Epithelial cell of esophagus (primary cell): ENCODE measurements around the gene TMPRSS7.

Source experiments
- DNase-seq: peaks from one replicate; pipeline ENCODE4 v3.0.0; 2010; ENCODE audit warnings: low read depth
- H3K4me3 ChIP-seq: 2 replicates; pipeline ENCODE4 v1.5.1; 2011; ENCODE audit warnings: mild to moderate bottlenecking, low read length, control low read depth
- CTCF ChIP-seq: IDR thresholded peaks from 2 replicates; pipeline ENCODE4 v1.5.1; 2011; ENCODE audit warnings: low read depth, mild to moderate bottlenecking, low read length, control low read depth, inconsistent platforms; ENCODE audit not compliant: insufficient read depth; ENCODE audit errors: missing control alignments

TMPRSS7 gene

GRCh38 chr3:112013058-112013783 is 21.3 kb upstream of the TMPRSS7 start:
- no peak overlapping the region for H3K4me3 ChIP-seq
- peak; percentile 80 for DNase-seq
- TF ChIP-seq CTCF = peak; percentile 77

GRCh38 chr3:112013784-112014143 is 20.8 kb upstream of the TMPRSS7 start:
- no peak for DNase-seq
- no peak for TF ChIP-seq CTCF
- no peak overlapping the region for H3K4me3 ChIP-seq

- no peak overlapping the region for H3K4me3 ChIP-seq
- no peak for TF ChIP-seq CTCF
- peak; percentile 51 for DNase-seq
Observed at GRCh38 chr3:112017091-112017490, 17.4 kb upstream of the TMPRSS7 start.

GRCh38 chr3:112018712-112019111 is 15.8 kb upstream of the TMPRSS7 start:
- no peak overlapping the region for H3K4me3 ChIP-seq
- TF ChIP-seq CTCF = no peak
- DNase-seq = no peak

GRCh38 chr3:112019716-112020115 is 14.8 kb upstream of the TMPRSS7 start:
- no peak overlapping the region for H3K4me3 ChIP-seq
- TF ChIP-seq CTCF = no peak

GRCh38 chr3:112020674-112021085 is 13.9 kb upstream of the TMPRSS7 start:
- no peak for DNase-seq
- no peak for TF ChIP-seq CTCF
- no peak overlapping the region for H3K4me3 ChIP-seq

More at GRCh38 chr3:112019716-112020115, 14.8 kb upstream of the TMPRSS7 start:
- DNase-seq = no peak

- H3K4me3 ChIP-seq = no peak overlapping the region
- TF ChIP-seq CTCF = no peak
- DNase-seq = no peak
Observed at GRCh38 chr3:112027142-112027541, 7.4 kb upstream of the TMPRSS7 start.
